Stimulated activated CD4-positive, alpha-beta T cell treated with anti-CD3 and anti-CD28 coated beads, Interleukin-12 subunit alpha, Interleukin-12 subunit beta, amount 100 ng/mL, for 24 hours (primary cell): ENCODE results near the gene BORCS5.
"Not testable (repeated sequence)": the region's sequence is repeated elsewhere in the genome, so short reads cannot be mapped to it uniquely, and the experiment has no call there.

ENCODE experiments used
- DNase-seq, 2 experiments: peaks; one replicate each; pipeline ENCODE4 v3.0.0-alpha.2; 2020; ENCODE audit warnings: low read depth in 2 of 2

BORCS5 gene

GRCh38 chr12:12486661-12487240, 129.9 kb downstream of the BORCS5 start:
- DNase-seq: no peak

- no peak for DNase-seq
These were observed 130.6 kb downstream of the BORCS5 start for GRCh38 chr12:12487490-12487889.

GRCh38 chr12:12488296-12488695, 131.4 kb downstream of the BORCS5 start:
- no peak for DNase-seq

GRCh38 chr12:12488823-12489550, 132.1 kb downstream of the BORCS5 start:
- DNase-seq: no peak

GRCh38 chr12:12491606-12492005, 134.7 kb downstream of the BORCS5 start:
- no peak for DNase-seq

- DNase-seq: no peak
These were observed 135.7 kb downstream of the BORCS5 start for GRCh38 chr12:12492547-12492946.

- no peak for DNase-seq
These were observed 138.7 kb downstream of the BORCS5 start for GRCh38 chr12:12495536-12495935.

- no peak for DNase-seq
These were observed 141.3 kb downstream of the BORCS5 start for GRCh38 chr12:12498210-12498609.

- no peak for DNase-seq
These were observed 143.2 kb downstream of the BORCS5 start for GRCh38 chr12:12499909-12500604.

GRCh38 chr12:12501121-12501520, 144.2 kb downstream of the BORCS5 start:
- no peak for DNase-seq

- DNase-seq: not testable (repeated sequence)
These were observed 145.4 kb downstream of the BORCS5 start for GRCh38 chr12:12502130-12502814.

GRCh38 chr12:12502815-12503151, 145.9 kb downstream of the BORCS5 start:
- DNase-seq: no peak

- DNase-seq: no peak
These were observed 146.7 kb downstream of the BORCS5 start for GRCh38 chr12:12503384-12504078.

- no peak for DNase-seq
These were observed 148.9 kb downstream of the BORCS5 start for GRCh38 chr12:12505544-12506495.

GRCh38 chr12:12506496-12506890, 149.6 kb downstream of the BORCS5 start:
- no peak for DNase-seq

- DNase-seq: no peak
These were observed 150.2 kb downstream of the BORCS5 start for GRCh38 chr12:12507121-12507520.

GRCh38 chr12:12508612-12509011, 151.7 kb downstream of the BORCS5 start:
- no peak for DNase-seq

GRCh38 chr12:12510141-12510540, 153.3 kb downstream of the BORCS5 start:
- DNase-seq: no peak

- DNase-seq: no peak
These were observed 153.7 kb downstream of the BORCS5 start for GRCh38 chr12:12510551-12510950.

GRCh38 chr12:12511021-12511783, 154.3 kb downstream of the BORCS5 start:
- DNase-seq: no peak
